ENCODE results near the gene PRM3. TPM values are rescaled to one million over a fixed set of nuclear protein-coding genes. Genes with fewer than 3 reads are reported as not detected.

Gene PRM3
- total RNA-seq, 1 experiment from 2014 or later = not detected

DNA sequence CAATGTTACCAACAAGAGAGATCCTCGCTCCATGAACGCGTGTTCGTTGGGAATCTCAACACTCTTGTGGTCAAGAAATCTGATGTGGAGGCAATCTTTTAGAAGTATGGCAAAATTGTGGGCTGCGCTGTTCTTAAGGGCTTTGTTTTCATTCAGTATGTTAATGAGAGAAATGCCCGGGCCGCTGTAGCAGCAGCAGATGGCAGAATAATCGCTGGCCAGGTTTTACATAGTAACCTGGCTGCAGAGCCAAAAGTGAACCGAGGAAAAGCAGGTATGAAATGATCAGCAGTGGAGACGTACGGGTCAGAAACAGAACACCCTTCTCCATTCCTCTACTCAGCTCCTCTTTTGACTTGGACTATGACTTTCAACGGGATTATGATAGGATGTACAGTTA lies 30.8 kb downstream of the PRM3 start:
- no peak overlapping the region for H3K9ac ChIP-seq (ENCODE audit: extremely low read depth, insufficient read length, low read length)
- WGBS (ENCODE audit: extremely low coverage, insufficient read length, low lambda C conversion rate) = no CpG with 5 or more reads among the region's 12 CpGs
- TF ChIP-seq, protein P1, sequence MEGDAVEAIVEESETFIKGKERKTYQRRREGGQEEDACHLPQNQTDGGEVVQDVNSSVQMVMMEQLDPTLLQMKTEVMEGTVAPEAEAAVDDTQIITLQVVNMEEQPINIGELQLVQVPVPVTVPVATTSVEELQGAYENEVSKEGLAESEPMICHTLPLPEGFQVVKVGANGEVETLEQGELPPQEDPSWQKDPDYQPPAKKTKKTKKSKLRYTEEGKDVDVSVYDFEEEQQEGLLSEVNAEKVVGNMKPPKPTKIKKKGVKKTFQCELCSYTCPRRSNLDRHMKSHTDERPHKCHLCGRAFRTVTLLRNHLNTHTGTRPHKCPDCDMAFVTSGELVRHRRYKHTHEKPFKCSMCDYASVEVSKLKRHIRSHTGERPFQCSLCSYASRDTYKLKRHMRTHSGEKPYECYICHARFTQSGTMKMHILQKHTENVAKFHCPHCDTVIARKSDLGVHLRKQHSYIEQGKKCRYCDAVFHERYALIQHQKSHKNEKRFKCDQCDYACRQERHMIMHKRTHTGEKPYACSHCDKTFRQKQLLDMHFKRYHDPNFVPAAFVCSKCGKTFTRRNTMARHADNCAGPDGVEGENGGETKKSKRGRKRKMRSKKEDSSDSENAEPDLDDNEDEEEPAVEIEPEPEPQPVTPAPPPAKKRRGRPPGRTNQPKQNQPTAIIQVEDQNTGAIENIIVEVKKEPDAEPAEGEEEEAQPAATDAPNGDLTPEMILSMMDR (conservative IDR thresholded peaks at IDR 0.05) = no peak

More for the DNA sequence above, 30.8 kb downstream of the PRM3 start:
- Histone ChIP-seq H2BK120ac (ENCODE audit: low read depth, low read length, poor library complexity, severe bottlenecking) (no peak overlapping the region), H4K20me1 (ENCODE audit: control insufficient read depth, insufficient read depth, insufficient read length) (no peaks in the 10 kb centered on the region), H3K27me3 (ENCODE audit: insufficient read depth, low read length) (no peaks in the 10 kb centered on the region), H3K79me1 (ENCODE audit: insufficient read depth, low read depth, low read length, poor library complexity, severe bottlenecking) (no peaks in the 10 kb centered on the region), H3T11ph (ENCODE audit: low read length) (no peak overlapping the region), H2BK15ac (ENCODE audit: low read depth, low read length) (no peak overlapping the region), H2AFZ (ENCODE audit: low read length) (no peak overlapping the region), H3K79me2 (ENCODE audit: insufficient read depth, low read length) (no peaks in the 10 kb centered on the region), H3K23me2 (ENCODE audit: insufficient read length, low read depth, low read length, poor library complexity, severe bottlenecking) (no peaks in the 10 kb centered on the region), H3K18ac (ENCODE audit: insufficient read length, low read depth, low read length) (no peak overlapping the region), H2AK5ac (ENCODE audit: insufficient read length, low read length) (no peak overlapping the region), H2BK12ac (ENCODE audit: insufficient read length, low read depth, low read length) (no peak overlapping the region), H3K4me1 (ENCODE audit: insufficient read depth, low read length) (no peaks in the 10 kb centered on the region), H2BK20ac (ENCODE audit: low read depth, low read length, poor library complexity, severe bottlenecking) (no peak overlapping the region), H4K8ac (replicated peaks; ENCODE audit: insufficient read length, low read depth, low read length) (no peak overlapping the region), H3K23ac (ENCODE audit: insufficient read length, low read depth, low read length) (no peak overlapping the region), H3K14ac (ENCODE audit: insufficient read depth, low read length) (no peak overlapping the region), H3K9me3 (ENCODE audit: control insufficient read depth, low read depth, low read length) (no peaks in the 10 kb centered on the region), H3K27ac (ENCODE audit: insufficient read length, low read depth, low read length) (no peak overlapping the region), H3K56ac (ENCODE audit: insufficient read length, low read depth, low read length) (no peak overlapping the region), H4K5ac (ENCODE audit: insufficient read length, low read depth, low read length) (no peak overlapping the region), H4K91ac (ENCODE audit: insufficient read length, low read depth, low read length) (no peak overlapping the region), H3K4ac (ENCODE audit: low read depth, low read length) (no peak overlapping the region), H2BK5ac (ENCODE audit: insufficient read length, low read length) (no peak overlapping the region), H3K4me2 (ENCODE audit: insufficient read depth, insufficient read length, low read length) (no peak overlapping the region)
- Mint-ChIP-seq H3K4me3 (no peak overlapping the region), H3K36me3 (ENCODE audit: insufficient read depth in 1 of 3, low read depth in 3 of 3) (no peaks in the 10 kb centered on the region; a peak in 1 of 7 replicates), H3K4me1 (peaks cover 4 to 5% of the 10 kb centered on the region in 2 experiments; a peak in 2 of 4 replicates), H3K9me3 (no peaks in the 10 kb centered on the region), H3K27ac (no peak overlapping the region), H3K27me3 (ENCODE audit: low read depth) (peaks cover 1% of the 10 kb centered on the region; the same call in 1 of the 2 replicates)
- DNase-seq = no peak

Data from H9 (cell line).